Kidney (tissue), 14 donors: ENCODE measurements around the gene MEAF6. TPM values are rescaled to one million over a fixed set of nuclear protein-coding genes. Genes with fewer than 3 reads are reported as not detected.

ENCODE experiments used
- DNase-seq, 5 donors: peaks; one replicate each; pipeline ENCODE4 v3.0.0-alpha.2; 2013 to 2020
- FAIRE-seq: peaks from 2 replicates; lab custom pipeline; 2012; peaks lifted over from hg19 to GRCh38; lab: Jason Lieb, UNC
- H3K27ac ChIP-seq, 2 donors: one replicate each; pipeline ENCODE4 v1.7.0; 2013; ENCODE audit warnings: low read depth in 2 of 2, low read length in 2 of 2, inconsistent platforms in 1 of 2
- H3K27me3 ChIP-seq: one replicate; pipeline ENCODE4 v1.7.1; 2013; ENCODE audit warnings: low read length, inconsistent platforms; ENCODE audit not compliant: control insufficient read depth, insufficient read depth
- H3K36me3 ChIP-seq, 3 donors: one replicate each; pipeline versions ENCODE4 v1.7.0 to v1.7.1; 2013; ENCODE audit warnings: low read length in 3 of 3, control low read depth in 1 of 3, inconsistent platforms in 1 of 3; ENCODE audit not compliant: insufficient read depth in 3 of 3, control insufficient read depth in 2 of 3
- H3K4me1 ChIP-seq, 3 donors: one replicate each; pipeline versions ENCODE4 v1.7.0 to v1.7.1; 2013; ENCODE audit warnings: low read length in 3 of 3, inconsistent platforms in 1 of 3, low read depth in 1 of 3; ENCODE audit not compliant: control insufficient read depth in 2 of 3, insufficient read depth in 2 of 3
- H3K4me3 ChIP-seq, 3 donors: one replicate each; pipeline versions ENCODE4 v1.7.0 to v1.8.1; 2013; ENCODE audit warnings: low read length in 3 of 3, control low read depth in 1 of 3, inconsistent platforms in 1 of 3
- H3K9ac ChIP-seq, 3 donors: one replicate each; pipeline versions ENCODE4 v1.7.0 to v1.7.1; 2013; ENCODE audit warnings: low read length in 3 of 3, control low read depth in 1 of 3, inconsistent platforms in 1 of 3
- H3K9me3 ChIP-seq, 3 donors: one replicate each; pipeline versions ENCODE4 v1.7.0 to v1.7.1; 2013; ENCODE audit warnings: low read length in 3 of 3, control low read depth in 1 of 3, inconsistent platforms in 1 of 3; ENCODE audit not compliant: control insufficient read depth in 2 of 3, insufficient read depth in 1 of 3
- intact Hi-C: fragments of 100-400 bp; cut with DNase I; formaldehyde crosslinking; loops from one replicate; pipeline ENCODE4 v1.11.1; 2022
- polyA plus RNA-seq: library from polyadenylated mRNA; stranded (reverse); fragments of 350-450 nt; fragmentation: Illumina TruSeq; extraction: RNeasy Lipid Tissue Mini Kit (QIAGEN cat#74804); gene quantifications from one replicate; pipeline ENCODE4 v1.2.3, GENCODE V29; 2014; ENCODE audit warnings: low read depth, low replicate concordance; ENCODE audit not compliant: insufficient read depth
- total RNA-seq: library from RNA; stranded (reverse); fragmentation: NEBNext Ultra II Directional; extraction: Animal tissue kit (Norgen Biotek cat#: 25700); gene quantifications from one replicate; pipeline ENCODE4 v1.2.1, GENCODE V29; 2021
- TF ChIP-seq, protein P1 (sequence below): IDR thresholded peaks from 3 replicates; pipeline ENCODE4 v1.5.1; 2012; ENCODE audit warnings: mild to moderate bottlenecking, moderate library complexity, borderline replicate concordance; ENCODE audit not compliant: insufficient read depth; ENCODE audit errors: extremely low read depth
- donor health status: control.
- donor health status: control.
- donor health status: control.
- donor health status: control.
- donor health status: control.
- donor health status: DM: yes; HTN: yes; CAD: no.
- donor health status: Normal renal cell carcinoma (clear cell type).

The MEAF6 gene
- total and polyA plus RNA-seq, 2 donors from 2014 or later, result 45.7 to 65.8 TPM

DNA sequence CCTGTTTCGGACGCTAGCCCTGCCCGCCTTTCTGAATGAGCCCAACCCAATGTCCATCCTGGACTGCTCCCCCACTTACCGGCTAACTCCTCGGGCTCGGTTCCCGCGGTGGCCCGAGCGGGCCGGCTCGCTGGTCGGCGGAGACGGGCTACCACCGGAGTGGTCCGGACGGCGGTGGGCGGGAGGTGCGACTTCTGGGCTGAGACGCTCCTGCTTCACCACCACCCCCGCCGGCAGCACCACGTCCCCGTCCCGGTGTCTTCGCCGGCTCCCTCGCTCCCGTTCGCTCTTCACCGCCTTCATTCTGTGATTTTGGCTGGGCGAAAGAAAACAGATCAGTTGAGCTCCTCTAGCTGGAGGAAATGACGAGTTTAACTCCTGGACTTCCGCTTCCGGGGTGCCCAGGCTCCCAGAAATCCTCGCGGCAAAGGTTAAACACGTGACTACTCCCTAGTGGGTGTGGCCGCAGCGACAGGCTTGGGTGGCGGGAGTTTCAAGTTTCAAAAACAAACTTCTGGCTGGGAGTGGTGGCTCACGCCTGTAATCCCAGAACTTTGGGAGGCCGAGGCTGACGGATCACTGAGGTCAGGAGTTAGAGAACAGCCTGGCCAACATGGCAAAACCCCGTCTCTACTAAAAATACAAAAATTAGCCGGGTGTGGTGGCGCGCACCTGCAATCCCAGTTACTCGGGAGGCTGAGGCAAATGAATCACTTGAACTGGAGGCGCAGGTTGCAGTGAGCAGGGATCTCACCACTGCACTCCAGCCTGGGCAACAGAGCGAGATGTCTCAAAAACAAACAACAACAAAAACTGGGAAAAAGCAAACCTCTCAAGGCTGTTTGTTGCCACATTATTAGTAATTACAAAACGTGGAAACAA, 39.6 kb upstream of the MEAF6 start, which contains the start of gene SNIP1:
Gene SNIP1 (minus strand): TSS at position 367 of the 882 bp plus-strand sequence. CDS start 64 bp downstream, at position 303.
- TF ChIP-seq, protein P1, sequence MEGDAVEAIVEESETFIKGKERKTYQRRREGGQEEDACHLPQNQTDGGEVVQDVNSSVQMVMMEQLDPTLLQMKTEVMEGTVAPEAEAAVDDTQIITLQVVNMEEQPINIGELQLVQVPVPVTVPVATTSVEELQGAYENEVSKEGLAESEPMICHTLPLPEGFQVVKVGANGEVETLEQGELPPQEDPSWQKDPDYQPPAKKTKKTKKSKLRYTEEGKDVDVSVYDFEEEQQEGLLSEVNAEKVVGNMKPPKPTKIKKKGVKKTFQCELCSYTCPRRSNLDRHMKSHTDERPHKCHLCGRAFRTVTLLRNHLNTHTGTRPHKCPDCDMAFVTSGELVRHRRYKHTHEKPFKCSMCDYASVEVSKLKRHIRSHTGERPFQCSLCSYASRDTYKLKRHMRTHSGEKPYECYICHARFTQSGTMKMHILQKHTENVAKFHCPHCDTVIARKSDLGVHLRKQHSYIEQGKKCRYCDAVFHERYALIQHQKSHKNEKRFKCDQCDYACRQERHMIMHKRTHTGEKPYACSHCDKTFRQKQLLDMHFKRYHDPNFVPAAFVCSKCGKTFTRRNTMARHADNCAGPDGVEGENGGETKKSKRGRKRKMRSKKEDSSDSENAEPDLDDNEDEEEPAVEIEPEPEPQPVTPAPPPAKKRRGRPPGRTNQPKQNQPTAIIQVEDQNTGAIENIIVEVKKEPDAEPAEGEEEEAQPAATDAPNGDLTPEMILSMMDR, result no peak
- FAIRE-seq, result peak; percentile 61
- peak within 1 kb of the TSS; percentile 87 to 95 (median 92) for H3K9ac ChIP-seq
- peaks cover 0 to 7% (median 5%) of the 10 kb centered on the region in 3 donors for H3K36me3 ChIP-seq
- DNase-seq, result peak; percentile 94 to 98 (median 96)
- peaks cover 5 to 20% (median 6%) of the 10 kb centered on the region in 3 donors for H3K4me1 ChIP-seq
- H3K27me3 ChIP-seq, result no peaks in the 10 kb centered on the region
- no peaks in the 10 kb centered on the region for H3K9me3 ChIP-seq
- H3K4me3 ChIP-seq, result peak within 1 kb of the TSS; percentile 92 to 100 (median 98)
- H3K27ac ChIP-seq, result peak within 1 kb of the TSS; percentile 72 to 92
- intact Hi-C loops, result no loop called here

DNA sequence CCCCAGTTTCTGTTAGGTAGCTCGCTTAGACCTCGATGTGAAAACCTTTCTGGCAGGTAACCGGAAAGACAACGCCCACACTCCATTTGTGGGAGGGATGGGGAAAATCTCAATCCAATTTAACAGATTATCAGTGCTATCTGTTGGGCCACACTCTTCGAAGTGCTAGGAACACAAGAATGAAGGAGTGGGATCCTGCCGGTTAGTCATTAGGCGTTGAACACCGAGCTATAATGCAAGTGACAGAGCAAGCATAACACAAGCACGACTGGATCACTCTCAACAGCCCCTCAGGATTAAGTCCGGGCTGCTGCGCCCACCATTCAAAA, 39.0 kb upstream of the MEAF6 start:
- Histone ChIP-seq H3K4me3 (peak overlapping the region; percentile 92 to 100 (median 98)), H3K27ac (peak overlapping the region in 1 of 2 donors; percentile 92), H3K27me3 (no peaks in the 10 kb centered on the region), H3K9ac (peak overlapping the region; percentile 87 to 95 (median 92)), H3K36me3 (peaks cover 0 to 7% (median 6%) of the 10 kb centered on the region in 3 donors), H3K4me1 (peaks cover 5 to 20% (median 6%) of the 10 kb centered on the region in 3 donors), H3K9me3 (no peaks in the 10 kb centered on the region)
- intact Hi-C loops, result no loop called here
- FAIRE-seq (no peak), DNase-seq (no peak)
- TF ChIP-seq, protein P1, result no peak

DNA sequence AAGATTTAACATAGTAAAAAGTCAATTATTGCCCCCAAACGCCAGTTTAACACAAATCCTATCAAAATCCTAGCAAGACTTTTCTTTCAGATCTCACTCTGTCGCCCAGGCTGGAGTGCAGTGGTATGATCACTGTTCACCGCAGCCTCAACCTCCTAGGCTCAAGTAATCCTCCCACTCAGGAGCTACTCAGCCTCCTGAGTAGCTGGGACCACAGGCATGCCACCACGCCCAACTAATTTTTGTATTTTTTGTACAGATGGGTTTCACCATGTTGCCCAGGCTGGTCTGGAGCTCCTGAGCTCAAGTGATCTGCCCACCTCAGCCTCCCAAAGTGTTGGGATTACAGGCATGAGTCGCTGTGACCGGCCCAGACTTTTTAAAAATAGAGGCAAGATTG, 34.8 kb upstream of the MEAF6 start:
- no peak overlapping the region for H3K4me3 ChIP-seq
- FAIRE-seq, result no peak
- no peak for DNase-seq
- peaks cover 2 to 21% (median 10%) of the 10 kb centered on the region in 3 donors for H3K36me3 ChIP-seq
- H3K4me1 ChIP-seq, result peaks cover 5 to 10% (median 6%) of the 10 kb centered on the region in 3 donors
- H3K9ac ChIP-seq, result no peak overlapping the region
- H3K27ac ChIP-seq, result no peak overlapping the region
- H3K27me3 ChIP-seq, result no peaks in the 10 kb centered on the region
- intact Hi-C loops, result no loop called here
- TF ChIP-seq, protein P1, result no peak
- no peaks in the 10 kb centered on the region for H3K9me3 ChIP-seq
